Measurements from ENCODE around the gene APPBP2.

DNA sequence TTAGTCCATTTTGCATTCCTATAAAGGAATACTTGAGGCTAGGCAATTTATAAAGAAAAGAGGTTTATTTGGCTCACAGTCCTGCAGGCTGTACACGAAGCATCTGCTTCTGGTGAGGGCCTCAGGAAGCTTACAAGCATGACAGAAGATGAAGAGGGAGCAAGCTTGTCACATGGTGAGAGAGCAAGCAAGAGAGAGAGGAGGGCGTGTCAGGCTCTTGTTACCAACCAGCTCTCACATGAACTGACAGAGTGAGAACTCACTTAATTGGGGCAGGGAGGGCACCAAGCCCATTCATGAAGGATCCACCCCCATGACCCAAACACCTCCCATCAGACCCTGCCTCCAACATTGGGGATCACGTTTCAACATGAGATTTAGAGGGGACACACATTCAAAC lies 102.2 kb downstream of the APPBP2 start:
- TF ChIP-seq YY1 (IDR thresholded peaks at IDR 0.05; ENCODE audit: insufficient read depth, insufficient read length) (no peak), SUZ12 (IDR thresholded peaks at IDR 0.05; ENCODE audit: extremely low read depth, insufficient read depth, insufficient read length) (no peak), ZNF274 (IDR thresholded peaks at IDR 0.05; ENCODE audit: low read depth, low read length) (no peak)
